Activated T-cell treated with anti-CD3 and anti-CD28 coated beads, Interleukin-2, amount 50 U/mL, for 1 hour (primary cell): Measurements from ENCODE around the gene ISCA2.

ENCODE experiments used
- DNase-seq: peaks from one replicate; pipeline ENCODE4 v3.0.0-alpha.2; 2020

ISCA2 gene

DNA sequence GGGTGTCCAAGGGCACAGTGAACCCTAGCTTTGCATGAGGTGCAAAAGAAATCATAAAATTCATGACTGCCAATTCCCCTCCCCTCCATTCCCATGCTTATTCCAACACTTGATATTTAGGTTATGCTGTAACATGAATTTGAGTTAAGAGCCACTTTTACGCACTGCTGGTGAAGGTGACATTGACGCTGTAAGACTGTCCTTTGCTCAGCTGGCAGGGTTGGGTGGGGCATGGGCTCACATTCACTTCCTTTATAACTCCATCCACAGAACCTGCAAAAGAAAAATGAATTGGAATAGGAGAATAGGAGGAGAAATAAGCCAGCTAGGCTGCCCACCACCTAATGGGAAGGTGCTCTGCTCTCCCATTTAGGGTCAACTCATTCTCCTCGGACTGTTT, 7.4 kb upstream of the ISCA2 start:
- DNase-seq = no peak

DNA sequence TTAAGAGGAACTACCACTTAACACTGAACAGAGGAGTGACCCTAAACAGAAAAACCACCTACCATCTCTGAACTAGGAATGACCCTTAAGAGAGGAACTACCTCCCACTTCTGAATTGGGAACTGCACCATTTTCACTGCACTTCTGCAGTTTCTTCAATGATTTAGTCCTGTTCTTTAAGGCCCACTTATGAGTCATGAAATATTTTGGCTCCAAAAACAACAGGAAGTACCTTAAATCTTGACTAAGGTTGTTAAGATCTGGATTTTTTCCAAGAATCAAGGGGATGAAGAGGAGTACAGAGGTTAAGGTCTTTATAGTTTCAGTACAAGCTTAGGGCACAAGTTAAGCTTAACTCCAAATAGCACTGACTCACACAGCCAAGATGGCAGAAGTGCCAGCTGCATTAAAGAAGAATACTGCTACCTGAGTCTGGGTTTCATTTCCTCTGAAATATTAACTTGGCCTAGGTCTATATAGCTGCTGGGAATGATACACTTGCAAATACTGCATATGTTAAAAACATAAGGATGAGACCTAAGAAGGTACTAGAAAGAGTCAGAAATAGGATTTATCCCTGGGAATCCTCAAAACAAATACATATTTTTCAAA, 4.7 kb upstream of the ISCA2 start:
- DNase-seq = no peak

DNA sequence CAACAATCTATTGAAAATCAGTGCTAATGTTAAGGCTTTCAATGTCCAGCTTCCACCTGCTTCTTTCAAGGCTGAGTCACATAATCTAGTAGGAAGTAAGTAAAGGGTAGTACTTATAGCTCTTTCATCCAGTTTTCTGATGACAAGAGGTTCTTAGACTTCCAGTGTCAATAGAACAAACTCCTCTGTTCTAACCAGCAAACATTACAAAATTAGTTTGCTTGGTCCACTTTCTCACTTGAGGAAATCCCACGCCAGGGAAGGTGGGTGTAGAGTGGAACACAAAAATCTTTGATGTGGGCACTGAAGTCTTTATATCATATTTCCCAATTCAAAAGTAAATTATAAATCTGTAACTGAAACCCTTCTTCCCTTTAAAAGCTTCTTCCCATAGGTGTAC, 3.1 kb upstream of the ISCA2 start:
- no peak for DNase-seq

GRCh38 chr14:74491956-74492775, 1.4 kb upstream of the ISCA2 start:
- no peak for DNase-seq

GRCh38 chr14:74492776-74493342, 706 bp upstream of the ISCA2 start, which contains the start of gene NPC2:
TSS of gene NPC2 (minus strand) at chr14:74493305. CDS start at chr14:74493274, 31 bp downstream.
- DNase-seq = no peak

- DNase-seq = no peak
Measured at GRCh38 chr14:74495356-74495755, 1.8 kb downstream of the ISCA2 start.

- DNase-seq = no peak
Measured at GRCh38 chr14:74500417-74501134, 7.0 kb downstream of the ISCA2 start.

DNA sequence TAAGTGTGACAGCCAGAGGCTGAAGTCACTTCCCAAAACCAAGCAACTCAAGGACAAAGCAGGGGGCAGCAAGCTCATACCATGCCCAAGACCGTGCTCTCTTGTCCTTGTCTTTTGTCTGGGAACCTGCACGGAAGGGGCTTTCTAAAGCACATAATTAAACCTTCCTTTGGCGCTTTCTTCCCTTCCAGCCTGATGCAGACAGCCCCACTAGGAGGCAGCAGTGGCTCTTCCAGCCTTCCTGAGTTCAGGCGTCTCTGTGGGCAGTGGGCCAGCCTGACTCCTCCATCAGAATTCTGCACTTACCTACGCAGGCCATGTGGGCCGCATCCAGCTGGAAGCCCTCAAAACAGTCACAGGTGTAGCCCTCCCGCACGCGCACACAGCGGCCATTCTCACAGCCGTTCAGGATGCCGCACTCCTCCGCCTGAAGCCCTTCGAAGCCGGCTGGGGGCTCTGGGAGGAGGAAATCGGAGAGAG, 7.6 kb downstream of the ISCA2 start:
- no peak for DNase-seq

DNA sequence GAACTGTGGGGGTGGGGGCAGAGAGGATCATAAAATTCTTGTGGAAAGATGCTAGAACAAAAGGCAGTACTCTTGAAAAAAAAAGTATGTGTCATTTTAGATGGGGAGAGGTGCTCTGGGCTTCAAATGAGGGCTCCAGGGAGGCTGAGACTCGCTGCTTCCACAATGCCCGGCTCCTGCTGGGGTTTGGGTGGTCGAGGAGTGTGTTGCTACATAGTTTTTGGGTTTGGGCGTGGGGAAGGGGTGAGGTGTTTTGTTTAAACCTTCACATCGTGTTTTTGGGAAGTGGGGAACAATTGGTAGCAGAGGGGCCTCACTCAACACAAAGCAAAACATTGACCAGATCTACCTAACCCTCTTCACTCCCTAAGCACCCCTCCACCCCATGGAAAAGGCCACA, 8.1 kb downstream of the ISCA2 start:
- DNase-seq = no peak

- no peak for DNase-seq
Measured at GRCh38 chr14:74502236-74503019, 8.9 kb downstream of the ISCA2 start.

DNA sequence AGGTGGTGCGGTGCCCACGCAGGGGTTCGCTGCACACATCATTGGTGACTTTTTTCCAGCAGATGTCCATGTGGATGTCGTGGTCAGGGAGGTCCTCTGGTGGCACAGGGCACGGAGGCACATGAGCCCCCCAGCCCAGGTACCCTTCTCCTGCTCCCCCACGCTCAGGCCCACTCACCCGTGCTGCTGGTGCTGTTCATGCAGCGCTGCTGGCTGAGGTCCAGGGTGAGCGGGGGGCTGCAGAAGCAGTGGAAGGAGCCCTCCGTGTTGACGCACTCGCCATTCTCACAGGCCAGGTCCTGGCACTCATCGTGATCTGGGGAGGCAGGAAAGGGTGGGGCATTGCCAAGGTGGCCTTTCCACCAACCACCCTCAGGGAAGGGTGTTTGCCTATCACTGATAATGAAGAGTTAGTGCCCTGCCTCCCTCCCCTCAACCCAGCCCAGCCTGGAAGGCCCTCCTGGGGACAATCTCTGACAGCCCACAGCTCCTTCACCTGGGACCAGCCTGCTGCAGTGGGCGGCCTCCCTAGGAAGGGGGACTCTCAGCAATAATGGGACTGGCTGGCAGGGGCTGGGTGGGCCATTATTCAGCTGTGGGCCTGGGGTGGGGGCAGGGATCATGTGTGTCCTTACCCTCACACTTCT, 9.8 kb downstream of the ISCA2 start:
- DNase-seq = no peak

DNA sequence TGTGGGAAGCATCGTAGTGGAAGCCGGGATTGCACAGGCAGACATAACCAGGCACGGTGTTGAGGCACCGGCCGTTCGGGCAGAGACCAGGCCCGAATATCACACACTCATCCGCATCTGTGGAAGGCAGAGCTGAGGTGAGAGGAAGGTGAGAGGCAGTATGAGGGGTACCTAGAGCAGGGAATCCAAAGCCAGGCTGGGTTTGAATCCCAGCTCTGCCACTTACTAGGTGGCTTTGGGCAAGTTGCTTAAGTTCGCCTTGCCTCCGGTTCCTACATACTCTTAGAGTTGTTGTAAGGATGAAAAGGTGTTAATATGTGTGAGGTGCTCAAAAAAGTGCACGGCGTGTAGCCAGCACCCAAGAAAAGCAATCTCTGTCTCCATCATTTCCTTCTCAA, 10.4 kb downstream of the ISCA2 start:
- DNase-seq = no peak

DNA sequence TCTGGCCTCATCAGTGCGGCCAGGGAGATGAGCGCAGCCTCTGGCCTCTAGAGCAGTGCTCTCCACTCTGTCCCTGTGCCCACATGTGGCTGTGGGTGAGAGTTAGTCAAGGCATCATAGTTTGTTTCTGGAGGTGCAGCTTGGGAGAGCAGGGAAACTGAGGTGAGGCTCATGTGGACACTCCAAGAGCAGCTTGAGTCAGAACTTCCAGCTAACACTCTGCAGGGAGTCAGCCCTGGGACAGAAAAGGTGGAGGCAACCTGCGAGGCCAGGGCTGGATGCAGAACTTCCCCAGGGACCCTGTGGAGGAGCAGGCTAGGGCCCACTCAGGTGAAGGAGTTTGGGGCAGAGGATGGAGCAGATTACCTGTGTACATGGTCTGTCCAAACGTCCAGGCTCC, 10.8 kb downstream of the ISCA2 start:
- no peak for DNase-seq

GRCh38 chr14:74504874-74505720, 11.5 kb downstream of the ISCA2 start:
- no peak for DNase-seq

GRCh38 chr14:74505831-74506230, 12.3 kb downstream of the ISCA2 start:
- DNase-seq = no peak

DNA sequence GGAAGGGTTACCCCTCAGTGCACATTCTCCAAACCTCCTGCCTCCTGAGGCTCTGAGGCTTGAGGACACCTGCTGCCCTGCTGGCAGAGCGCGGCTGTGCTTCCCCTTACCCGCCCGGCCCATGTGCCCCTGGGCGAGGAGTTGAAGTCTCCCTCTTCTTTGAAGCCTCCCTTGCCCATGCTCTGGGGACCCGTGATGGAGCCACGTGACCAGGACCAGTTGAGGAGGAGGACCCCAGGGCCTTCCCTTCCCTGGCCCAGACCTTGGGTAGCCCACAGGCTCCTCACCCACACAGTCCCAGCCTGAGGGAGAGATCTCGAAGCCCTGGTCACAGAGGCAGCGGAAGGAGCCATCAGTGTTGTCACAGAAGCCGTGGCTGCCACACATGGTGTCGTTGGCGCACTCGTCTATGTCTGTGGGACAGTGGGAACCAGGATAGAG, 12.9 kb downstream of the ISCA2 start:
- no peak for DNase-seq

GRCh38 chr14:74507085-74507484, 13.5 kb downstream of the ISCA2 start:
- no peak for DNase-seq

DNA sequence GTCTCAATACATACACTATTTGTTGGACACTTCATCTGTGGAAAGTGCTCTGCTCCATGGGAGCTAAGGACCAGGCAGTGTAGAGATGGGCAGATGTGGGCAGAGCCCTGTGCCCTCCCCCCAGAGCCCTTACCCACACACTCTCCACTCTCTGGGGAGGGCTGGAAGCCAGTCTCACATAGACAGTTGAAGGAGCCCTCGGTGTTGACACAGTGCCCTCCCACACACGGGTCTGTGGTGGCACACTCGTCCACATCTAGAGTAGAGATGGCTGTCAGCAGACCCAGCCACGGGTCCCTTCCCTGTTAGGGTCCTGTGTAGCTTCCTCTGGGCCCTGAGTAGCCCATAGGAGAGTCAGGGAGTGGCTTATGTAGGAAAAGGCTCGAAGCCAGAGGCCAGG, 14.3 kb downstream of the ISCA2 start:
- no peak for DNase-seq

DNA sequence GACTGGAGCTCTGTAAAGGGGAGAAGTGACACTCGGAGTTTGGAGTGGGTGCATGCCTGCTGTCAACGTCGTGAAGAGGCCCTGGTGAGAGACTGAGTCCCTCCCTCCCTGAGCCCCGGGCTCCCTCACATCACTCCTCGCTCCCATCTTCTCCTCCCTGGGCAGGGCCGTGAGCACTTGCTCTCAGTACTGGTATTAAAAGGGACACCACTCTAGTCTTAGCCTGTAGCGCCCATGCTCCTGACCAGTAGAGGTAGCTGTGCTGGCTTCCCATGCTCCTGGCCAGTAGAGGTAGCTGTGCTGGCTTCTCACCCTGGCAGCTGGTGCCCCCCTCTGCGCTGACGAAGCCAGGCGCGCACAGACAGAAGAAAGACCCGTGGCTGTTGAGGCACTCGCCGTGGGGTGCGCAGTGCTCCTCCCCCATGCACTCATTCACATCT, 14.7 kb downstream of the ISCA2 start:
- DNase-seq = no peak

DNA sequence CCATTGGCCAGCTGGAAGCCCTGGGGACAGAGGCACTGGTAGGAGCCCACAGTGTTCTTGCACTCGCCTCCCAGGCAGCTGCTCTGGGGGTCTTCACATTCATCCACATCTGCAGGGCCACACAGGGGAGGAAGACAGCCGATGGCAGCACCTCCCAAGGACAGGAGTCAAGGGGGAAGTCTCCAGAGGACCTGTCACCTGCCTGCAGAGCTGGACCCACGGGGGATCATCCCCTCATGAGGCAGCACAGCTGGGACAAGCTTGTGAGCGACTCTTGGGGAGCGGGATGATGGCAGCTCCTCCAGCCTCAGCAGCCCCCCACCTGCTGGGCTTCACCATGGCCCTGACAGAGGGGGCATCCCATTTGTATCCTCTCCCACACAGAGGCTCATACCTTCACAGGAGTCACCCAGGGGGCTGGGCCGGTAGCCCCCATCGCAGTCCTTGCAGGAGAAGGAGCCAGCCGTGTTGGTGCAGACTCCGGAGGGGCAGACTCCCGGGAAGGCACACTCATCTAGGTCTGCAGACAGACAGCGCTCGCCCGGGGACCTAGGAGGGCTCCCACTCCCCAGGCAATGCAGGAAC, 15.4 kb downstream of the ISCA2 start:
- no peak for DNase-seq
